Spleen (tissue), 11 donors: Measurements from ENCODE around the gene NR5A1. TPM values are rescaled to one million over a fixed set of nuclear protein-coding genes. Genes with fewer than 3 reads are reported as not detected.
A peak's percentile ranks its signal among the peaks of the same experiment; 100 is the strongest.

ENCODE experiments used
- DNase-seq: peaks from one replicate; pipeline ENCODE4 v3.0.0-alpha.2; 2020
- H3K27ac ChIP-seq, 8 donors: fragments of 200-600 bp; sonication (generic) in 7 of 8; 1 replicate in 4 of 8; 2 replicates in 4 of 8; pipeline versions ENCODE4 v1.5.0 to v1.8.0; 2016 to 2021; ENCODE audit warnings: inconsistent platforms in 4 of 8, mild to moderate bottlenecking in 4 of 8, moderate library complexity in 1 of 8
- H3K27me3 ChIP-seq, 7 donors: fragments of 200-600 bp; sonication (generic) in 6 of 7; replicated peaks in 1 of 7; 1 replicate in 4 of 7; 2 replicates in 3 of 7; pipeline versions ENCODE4 v1.5.0 to v1.8.0; 2016 to 2021; ENCODE audit warnings: inconsistent platforms in 3 of 7, mild to moderate bottlenecking in 1 of 7
- H3K36me3 ChIP-seq, 6 donors: fragments of 200-600 bp; sonication (generic) in 5 of 6; 1 replicate in 4 of 6; 2 replicates in 2 of 6; pipeline versions ENCODE4 v1.5.0 to v1.8.0; 2016 to 2021; ENCODE audit warnings: inconsistent platforms in 2 of 6
- H3K4me1 ChIP-seq, 6 donors: fragments of 200-600 bp; sonication (generic) in 5 of 6; 1 replicate in 3 of 6; 2 replicates in 3 of 6; pipeline versions ENCODE4 v1.5.0 to v1.8.0; 2016 to 2021; ENCODE audit warnings: inconsistent platforms in 3 of 6
- H3K4me3 ChIP-seq, 8 donors: fragments of 200-600 bp; sonication (generic) in 7 of 8; 1 replicate in 4 of 8; 2 replicates in 4 of 8; pipeline versions ENCODE4 v1.5.0 to v1.8.0; 2016 to 2021; ENCODE audit warnings: inconsistent platforms in 4 of 8, mild to moderate bottlenecking in 4 of 8, moderate library complexity in 2 of 8
- H3K9me3 ChIP-seq, 8 donors: fragments of 200-600 bp; sonication (generic) in 7 of 8; 1 replicate in 4 of 8; 2 replicates in 4 of 8; pipeline versions ENCODE4 v1.5.0 to v1.8.0; 2016 to 2021; ENCODE audit warnings: inconsistent platforms in 4 of 8
- POLR2A ChIP-seq, 3 donors: fragments of 450-650 bp; IDR thresholded peaks; one replicate each; pipeline ENCODE4 v1.5.1; 2017; ENCODE audit warnings: antibody characterized with exemption in 3 of 3, mild to moderate bottlenecking in 1 of 3
- POLR2AphosphoS5 ChIP-seq, 3 donors: sonication (generic); formaldehyde crosslinking; IDR thresholded peaks; one replicate each; pipeline ENCODE4 v1.5.1; 2017; ENCODE audit warnings: antibody characterized with exemption in 3 of 3
- WGBS, 5 donors: extraction: QIAGEN DNeasy Blood & Tissue Kit in 3 of 5; methylation state at CpG; one replicate each; pipeline versions ENCODE4 v1.1.5 to v1.1.7; 2013 to 2018; 5-methylcytosine and 5-hydroxymethylcytosine counted together
- intact Hi-C: fragments of 100-400 bp; cut with DNase I; formaldehyde crosslinking; loops from one replicate; pipeline ENCODE4 v1.15.0; 2023; ENCODE audit warnings: low total_unique reads
- polyA plus RNA-seq, 3 donors: library from polyadenylated mRNA; stranded (reverse); fragments of 200-250 nt; gene quantifications; one replicate each; pipeline ENCODE4 v1.2.1, GENCODE V29; 2013
- total RNA-seq, 7 donors: library from RNA; depleted of rRNA in 3 of 7; stranded (reverse); fragments of >200 nt in 3 of 7; fragmentation: NEBNext Ultra II Directional in 4 of 7; extraction: Animal tissue kit (Norgen Biotek cat#: 25700) in 4 of 7; gene quantifications; one replicate each; pipeline versions ENCODE4 v1.1.0 to v1.2.1, GENCODE V29; 2016 to 2021
- TF ChIP-seq, protein P1 (sequence below), 11 experiments: fragments of 200-600 bp in 7 of 11; fragments of 450-650 bp in 4 of 11; sonication (generic) in 4 of 11; IDR thresholded peaks in 8 of 11; conservative IDR thresholded peaks in 3 of 11; 1 replicate in 7 of 11; 2 replicates in 4 of 11; pipeline versions ENCODE4 v1.4.0 to v1.8.0; 2016 to 2021; ENCODE audit warnings: antibody characterized with exemption in 11 of 11, inconsistent platforms in 4 of 11, mild to moderate bottlenecking in 1 of 11
- donor health status: healthy with polysubstance abuse.
- donor health status: DM: no; HTN: no; CAD: no; lungs with moderate emphysema.
- donor health status: DM: no; HTN: no; CAD: no.
- donor health status: Bipolar disorder and iron deficiency.
- donor health status: healthy.
- donor health status: DM: no; HTN: no; CAD: no.
- donor health status: DM: yes; HTN: yes; CAD: no.

Gene NR5A1
- total and polyA plus RNA-seq, 10 donors = 46.5 to 378 (median 193) TPM

DNA sequence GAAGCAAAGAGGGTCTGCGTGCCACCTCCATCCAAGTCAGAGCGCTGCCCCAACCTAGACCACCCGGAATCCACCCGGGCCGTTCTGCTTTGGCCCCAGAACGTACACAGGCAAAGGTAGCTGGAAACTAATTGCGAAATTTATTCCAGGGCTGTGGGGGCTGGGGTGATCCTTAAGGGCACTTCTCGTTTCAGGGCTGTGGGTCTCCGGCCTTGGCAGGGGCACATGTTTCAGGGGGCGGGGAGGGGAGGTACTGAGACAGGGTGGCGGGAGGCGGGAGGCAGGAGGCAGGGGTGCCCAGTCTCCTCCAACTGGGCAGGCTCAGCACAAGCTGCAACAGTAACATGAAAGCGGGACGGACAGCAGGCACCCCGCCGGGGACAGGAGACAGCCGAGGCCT, 26.1 kb downstream of the NR5A1 start:
- DNase-seq = no peak
- WGBS, 5 donors = 43 to 62% (median 45%) methylated on average over 8 to 17 of the region's 17 CpGs
- H3K4me1 ChIP-seq = peaks cover 0 to 61% (median 26%) of the 10 kb centered on the region in 6 donors

DNA sequence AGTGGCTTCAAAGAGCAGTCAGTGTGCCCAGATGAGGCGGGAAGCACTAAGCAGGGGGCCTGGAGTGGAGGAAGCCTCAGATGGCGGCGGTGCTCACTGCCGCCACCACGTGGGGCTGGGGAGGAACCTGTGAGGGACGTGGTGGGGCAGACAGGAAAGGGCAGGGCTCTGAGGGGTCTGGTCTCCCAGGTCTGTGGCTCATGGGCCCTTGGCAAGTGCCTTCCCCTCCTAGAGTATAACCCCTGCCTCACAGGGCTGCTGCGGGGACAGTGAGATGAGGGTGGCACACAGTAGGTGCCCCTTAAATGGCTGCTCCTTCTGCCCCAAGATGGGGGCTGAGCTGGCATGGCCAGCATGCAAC, 26.6 kb downstream of the NR5A1 start:
- intact Hi-C loops = no loop called here
- Histone ChIP-seq H3K9me3 (no peaks in the 10 kb centered on the region), H3K27ac (peak overlapping the region in 2 of 8 donors; percentile 11 to 20), H3K4me3 (no peak overlapping the region), H3K4me1 (peaks cover 0 to 64% (median 27%) of the 10 kb centered on the region in 6 donors), H3K36me3 (peaks cover 0 to 10% (median 0%) of the 10 kb centered on the region in 6 donors), H3K27me3 (peaks cover 0 to 73% (median 22%) of the 10 kb centered on the region in 7 donors)
- 18 to 29% (median 22%) methylated on average over 7 of the region's 7 CpGs for WGBS, 5 donors
- TF ChIP-seq POLR2A (IDR thresholded peaks at IDR 0.05) (no peak), POLR2AphosphoS5 (IDR thresholded peaks at IDR 0.05) (peak; percentile 59 to 84 (median 79))
- TF ChIP-seq, protein P1, sequence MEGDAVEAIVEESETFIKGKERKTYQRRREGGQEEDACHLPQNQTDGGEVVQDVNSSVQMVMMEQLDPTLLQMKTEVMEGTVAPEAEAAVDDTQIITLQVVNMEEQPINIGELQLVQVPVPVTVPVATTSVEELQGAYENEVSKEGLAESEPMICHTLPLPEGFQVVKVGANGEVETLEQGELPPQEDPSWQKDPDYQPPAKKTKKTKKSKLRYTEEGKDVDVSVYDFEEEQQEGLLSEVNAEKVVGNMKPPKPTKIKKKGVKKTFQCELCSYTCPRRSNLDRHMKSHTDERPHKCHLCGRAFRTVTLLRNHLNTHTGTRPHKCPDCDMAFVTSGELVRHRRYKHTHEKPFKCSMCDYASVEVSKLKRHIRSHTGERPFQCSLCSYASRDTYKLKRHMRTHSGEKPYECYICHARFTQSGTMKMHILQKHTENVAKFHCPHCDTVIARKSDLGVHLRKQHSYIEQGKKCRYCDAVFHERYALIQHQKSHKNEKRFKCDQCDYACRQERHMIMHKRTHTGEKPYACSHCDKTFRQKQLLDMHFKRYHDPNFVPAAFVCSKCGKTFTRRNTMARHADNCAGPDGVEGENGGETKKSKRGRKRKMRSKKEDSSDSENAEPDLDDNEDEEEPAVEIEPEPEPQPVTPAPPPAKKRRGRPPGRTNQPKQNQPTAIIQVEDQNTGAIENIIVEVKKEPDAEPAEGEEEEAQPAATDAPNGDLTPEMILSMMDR (IDR thresholded peaks at IDR 0.05 in 8 of 11, conservative IDR thresholded peaks at IDR 0.05 in 3 of 11) = peak in 6 of 11 experiments; percentile 15 to 46 (median 30)
- DNase-seq = no peak

More for the DNA sequence above, 26.1 kb downstream of the NR5A1 start:
- H3K9me3 ChIP-seq = no peaks in the 10 kb centered on the region
- TF ChIP-seq, protein P1 (IDR thresholded peaks at IDR 0.05 in 8 of 11, conservative IDR thresholded peaks at IDR 0.05 in 3 of 11) = no peak
- TF ChIP-seq POLR2AphosphoS5 (IDR thresholded peaks at IDR 0.05) (no peak), POLR2A (IDR thresholded peaks at IDR 0.05) (no peak)
- H3K36me3 ChIP-seq = peaks cover 0 to 11% (median 0%) of the 10 kb centered on the region in 6 donors
- intact Hi-C loops = no loop called here
- peak overlapping the region in 2 of 8 donors; percentile 11 to 17 for H3K27ac ChIP-seq
- H3K27me3 ChIP-seq = peaks cover 0 to 73% (median 18%) of the 10 kb centered on the region in 7 donors
- H3K4me3 ChIP-seq = no peak overlapping the region

DNA sequence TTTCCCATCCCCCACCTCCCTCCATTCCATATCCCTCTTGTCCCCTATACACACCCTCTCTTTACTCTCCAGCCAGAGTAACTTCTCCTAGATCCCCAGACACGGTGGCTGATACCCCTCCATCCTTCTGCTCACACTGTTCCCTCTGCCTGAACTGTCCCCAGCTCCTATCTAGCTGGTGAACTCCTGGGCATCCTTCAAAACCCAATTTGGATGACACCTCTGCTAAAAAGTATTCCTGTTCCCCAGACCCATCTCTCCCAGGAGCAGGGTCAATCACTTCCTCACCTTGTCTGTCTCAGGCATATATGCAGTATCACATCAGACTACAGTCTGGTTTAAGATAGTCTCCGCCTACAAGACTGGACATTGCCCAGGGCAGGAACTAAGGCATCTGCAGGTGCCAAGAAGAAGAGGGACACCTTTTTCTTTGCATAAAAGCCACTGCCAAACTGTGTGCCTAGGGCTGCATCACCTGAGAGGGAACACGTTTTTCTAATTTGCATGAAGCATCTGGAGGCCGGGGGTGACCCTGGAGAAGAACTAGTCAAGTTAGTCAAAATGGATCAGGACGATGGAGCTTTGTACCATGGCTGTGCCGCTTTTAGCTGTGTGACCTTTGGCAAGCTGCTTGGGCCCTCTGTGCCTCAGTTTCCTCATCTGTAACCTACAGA, 27.1 kb downstream of the NR5A1 start:
- intact Hi-C loops = no loop called here

DNA sequence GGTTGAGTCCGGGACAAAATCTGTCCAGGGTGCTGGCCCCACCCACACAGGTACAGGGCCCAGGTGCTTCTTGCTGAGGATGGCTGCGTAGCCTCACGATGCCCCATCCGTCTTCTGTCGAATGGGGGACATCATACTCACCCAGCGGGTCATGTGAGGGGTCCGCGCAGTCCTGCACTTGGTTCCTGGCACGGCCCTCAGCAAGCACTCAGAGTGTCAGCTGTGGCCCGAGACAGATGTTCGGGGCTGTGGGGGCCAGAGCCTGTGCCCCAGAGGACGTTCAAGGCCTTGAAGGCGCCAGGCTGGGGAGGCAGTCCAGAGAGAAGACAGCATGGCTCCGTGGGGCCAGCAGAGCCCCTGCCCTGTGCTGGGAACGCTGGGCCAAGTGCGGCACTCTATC, 27.8 kb downstream of the NR5A1 start:
- Histone ChIP-seq H3K4me1 (peaks cover 0 to 69% (median 30%) of the 10 kb centered on the region in 6 donors), H3K27ac (no peak overlapping the region), H3K36me3 (peaks cover 0 to 5% (median 0%) of the 10 kb centered on the region in 6 donors), H3K4me3 (no peak overlapping the region), H3K27me3 (peaks cover 0 to 81% (median 22%) of the 10 kb centered on the region in 7 donors), H3K9me3 (no peaks in the 10 kb centered on the region)
- WGBS, 5 donors = 81 to 86% (median 86%) methylated on average over 13 to 16 of the region's 16 CpGs
- TF ChIP-seq, protein P1 (IDR thresholded peaks at IDR 0.05 in 8 of 11, conservative IDR thresholded peaks at IDR 0.05 in 3 of 11) = no peak
- TF ChIP-seq POLR2A (IDR thresholded peaks at IDR 0.05) (no peak), POLR2AphosphoS5 (IDR thresholded peaks at IDR 0.05) (peak; percentile 60 to 77 (median 76))
- intact Hi-C loops = no loop called here
- no peak for DNase-seq

More for the DNA sequence above, 27.1 kb downstream of the NR5A1 start:
- 66 to 85% (median 76%) methylated on average over 6 of the region's 6 CpGs for WGBS, 5 donors
- no peak for TF ChIP-seq POLR2AphosphoS5 (IDR thresholded peaks at IDR 0.05)
- TF ChIP-seq, protein P1 (IDR thresholded peaks at IDR 0.05 in 8 of 11, conservative IDR thresholded peaks at IDR 0.05 in 3 of 11) = no peak
- no peak for TF ChIP-seq POLR2A (IDR thresholded peaks at IDR 0.05)
- Histone ChIP-seq H3K27ac (peak overlapping the region in 2 of 8 donors; percentile 11 to 20), H3K4me3 (no peak overlapping the region), H3K27me3 (peaks cover 0 to 77% (median 22%) of the 10 kb centered on the region in 7 donors), H3K9me3 (no peaks in the 10 kb centered on the region), H3K36me3 (peaks cover 0 to 5% (median 0%) of the 10 kb centered on the region in 6 donors), H3K4me1 (peaks cover 0 to 69% (median 30%) of the 10 kb centered on the region in 6 donors)
- no peak for DNase-seq
